SK-MEL-5 (cell line): ENCODE results near the gene C9. TPM values are rescaled to one million over a fixed set of nuclear protein-coding genes. Genes with fewer than 3 reads are reported as not detected.
A peak's percentile ranks its signal among the peaks of the same experiment; 100 is the strongest.
"Not testable (repeated sequence)": the region's sequence is repeated elsewhere in the genome, so short reads cannot be mapped to it uniquely, and the experiment has no call there.

ENCODE experiments used
- DNase-seq: peaks from one replicate; pipeline ENCODE4 v3.0.0-alpha.2; 2016; ENCODE audit warnings: low read depth, low spot score
- in situ Hi-C: cut with HindIII; loops from 2 replicates; pipeline ENCODE4 v1.10.0; 2016; ENCODE audit warnings: low sequenced_read_pairs, high pct_unique_total_duplicates, low pct_unique_long_range_greater_than_20kb
- polyA plus RNA-seq, 2 experiments: library from polyadenylated mRNA; depleted of rRNA; stranded (reverse); fragments of >200 nt; gene quantifications; 2 replicates each; pipeline ENCODE4 v1.2.3, GENCODE V29; 2015
- total RNA-seq: library from RNA; depleted of rRNA; stranded (reverse); fragments of >200 nt; shearing (Covaris generic); gene quantifications from 2 replicates; pipeline ENCODE4 v1.2.3, GENCODE V29; 2014; rRNA removed

C9 gene
- total RNA-seq, result 0.03 and 0.05 TPM in 2 replicates
- polyA plus RNA-seq (2015; cell fraction: cytosol; rRNA removed), result 0.19 TPM in 1 of 2 replicates, not detected in the other
- polyA plus RNA-seq (2015; cell fraction: nucleus; rRNA removed), result not detected in 2 replicates

GRCh38 chr5:39364367-39364766 lies at the start of gene C9:
C9 (minus strand) TSS chr5:39364495; CDS start chr5:39364464, 31 bp downstream.
- in situ Hi-C loops, result no loop called here
- no peak for DNase-seq

GRCh38 chr5:39413771-39414170 lies 49.5 kb upstream of the C9 start:
- in situ Hi-C loops, result no loop called here
- no peak for DNase-seq

GRCh38 chr5:39412721-39413394 lies 48.6 kb upstream of the C9 start:
- in situ Hi-C loops, result no loop called here
- DNase-seq, result no peak

GRCh38 chr5:39411985-39412384 lies 47.7 kb upstream of the C9 start:
- in situ Hi-C loops, result no loop called here
- DNase-seq, result peak; percentile 90

- in situ Hi-C loops, result no loop called here
- DNase-seq, result peak; percentile 59
These were observed 46.8 kb upstream of the C9 start for GRCh38 chr5:39411061-39411460.

- in situ Hi-C loops, result no loop called here
- DNase-seq, result no peak
These were observed 44.7 kb upstream of the C9 start for GRCh38 chr5:39409033-39409432.

- in situ Hi-C loops, result no loop called here
These were observed 41.0 kb upstream of the C9 start for GRCh38 chr5:39405083-39405843.

GRCh38 chr5:39403761-39404160 lies 39.5 kb upstream of the C9 start:
- in situ Hi-C loops, DNase-seq: not testable (repeated sequence)

More at GRCh38 chr5:39405083-39405843, 41.0 kb upstream of the C9 start:
- DNase-seq, result no peak

GRCh38 chr5:39402140-39402539 lies 37.8 kb upstream of the C9 start:
- in situ Hi-C loops, DNase-seq: not testable (repeated sequence)

GRCh38 chr5:39400713-39401578 lies 36.7 kb upstream of the C9 start:
- DNase-seq, result no peak
- in situ Hi-C loops, result no loop called here

- DNase-seq, result peak; percentile 99
- in situ Hi-C loops, result no loop called here
These were observed 35.1 kb upstream of the C9 start for GRCh38 chr5:39399135-39400036.

- in situ Hi-C loops, result no loop called here
These were observed 32.5 kb upstream of the C9 start for GRCh38 chr5:39396843-39397242.

GRCh38 chr5:39395521-39395920 lies 31.2 kb upstream of the C9 start:
- in situ Hi-C loops, result no loop called here
- peak; percentile 44 for DNase-seq

More at GRCh38 chr5:39396843-39397242, 32.5 kb upstream of the C9 start:
- DNase-seq, result no peak

GRCh38 chr5:39394946-39395345 lies 30.7 kb upstream of the C9 start:
- in situ Hi-C loops, result no loop called here
- peak; percentile 97 for DNase-seq

GRCh38 chr5:39390945-39391344 lies 26.6 kb upstream of the C9 start:
- DNase-seq, result no peak
- in situ Hi-C loops, result no loop called here

- no peak for DNase-seq
- in situ Hi-C loops, result no loop called here
These were observed 23.0 kb upstream of the C9 start for GRCh38 chr5:39387293-39387692.

- no peak for DNase-seq
- in situ Hi-C loops, result no loop called here
These were observed 20.0 kb upstream of the C9 start for GRCh38 chr5:39384271-39384670.
